Pancreas (tissue), 10 donors: Measurements from ENCODE around the gene ATF4. TPM values are rescaled to one million over a fixed set of nuclear protein-coding genes. Genes with fewer than 3 reads are reported as not detected.

Source experiments
- ATAC-seq, 4 donors: fragments of 200-7000 bp; cut with Tn5 transposase; one replicate each; pipeline versions ENCODE4 v1.8.0 to v1.9.1; 2020; ENCODE audit warnings: mild to moderate bottlenecking in 4 of 4, moderate library complexity in 4 of 4
- DNase-seq, 6 donors: peaks; one replicate each; pipeline ENCODE4 v3.0.0-alpha.2; 2020
- FAIRE-seq: peaks from 2 replicates; lab custom pipeline; 2012; peaks lifted over from hg19 to GRCh38; lab: Jason Lieb, UNC
- H3K27ac ChIP-seq, 4 donors: fragments of 200-600 bp; sonication (generic); 1 replicate in 3 of 4; 2 replicates in 1 of 4; pipeline versions ENCODE4 v1.5.0 to v1.8.0; 2020
- H3K27me3 ChIP-seq, 4 donors: fragments of 200-600 bp; one replicate each; pipeline ENCODE4 v1.8.0; 2021
- H3K36me3 ChIP-seq, 3 donors: fragments of 200-600 bp; sonication (generic) in 1 of 3; one replicate each; pipeline versions ENCODE4 v1.5.0 to v1.8.0; 2020 to 2021
- H3K4me1 ChIP-seq, 3 donors: fragments of 200-600 bp; one replicate each; pipeline ENCODE4 v1.8.0; 2021
- H3K4me3 ChIP-seq, 4 donors: fragments of 200-600 bp; sonication (generic) in 2 of 4; one replicate each; pipeline versions ENCODE4 v1.5.0 to v1.8.0; 2020 to 2021
- H3K9me3 ChIP-seq, 4 donors: fragments of 200-600 bp; one replicate each; pipeline ENCODE4 v1.8.0; 2021
- CTCF ChIP-seq, 4 donors: fragments of 200-600 bp; sonication (generic) in 3 of 4; IDR thresholded peaks; one replicate each; pipeline versions ENCODE4 v1.5.0 to v1.8.0; 2021; ENCODE audit warnings: antibody characterized with exemption in 4 of 4
- WGBS, 2 donors: extraction: QIAGEN DNeasy Blood & Tissue Kit; methylation state at CpG; one replicate each; pipeline ENCODE4 v1.1.7; 2013; 5-methylcytosine and 5-hydroxymethylcytosine counted together
- intact Hi-C, 3 donors: fragments of 100-400 bp; cut with DNase I; formaldehyde crosslinking; loops; one replicate each; pipeline versions ENCODE4 v1.11.1 to v1.14.2; 2022
- polyA plus RNA-seq, 2 donors: library from polyadenylated mRNA; stranded (reverse); fragments of 200-250 nt; gene quantifications; one replicate each; pipeline ENCODE4 v1.2.3, GENCODE V29; 2013
- total RNA-seq, 6 donors: library from RNA; stranded (reverse); fragmentation: NEBNext Ultra II Directional in 4 of 6; extraction: Animal tissue kit (Norgen Biotek cat#: 25700) in 4 of 6; gene quantifications; one replicate each; pipeline versions ENCODE4 v1.2.1 to v1.2.4, GENCODE V29; 2021 to 2023
- donor health status: healthy with polysubstance abuse.
- donor health status: DM: no; HTN: no; CAD: no; lungs with moderate emphysema.
- donor health status: DM: no; HTN: no; CAD: no.
- donor health status: control.
- donor health status: control.
- donor health status: Bipolar disorder and iron deficiency.
- donor health status: DM: yes; HTN: yes; CAD: no.
- donor health status: DM: no; HTN: no; CAD: no.
- donor health status: DM: no; HTN: no; CAD: no.
- donor health status: DM: yes; HTN: yes; CAD: no.

ATF4 gene
- total and polyA plus RNA-seq, 8 donors, result 155 to 472 (median 258) TPM

GRCh38 chr22:39515266-39516050 is 4.9 kb upstream of the ATF4 start:
- Histone ChIP-seq H3K9me3 (no peaks in the 10 kb centered on the region), H3K4me3 (no peak overlapping the region), H3K27me3 (no peaks in the 10 kb centered on the region), H3K4me1 (peaks cover 0 to 10% (median 7%) of the 10 kb centered on the region in 3 donors), H3K36me3 (peaks cover 6 to 43% (median 33%) of the 10 kb centered on the region in 3 donors), H3K27ac (no peak overlapping the region)
- DNase-seq (no peak), FAIRE-seq (no peak), ATAC-seq (no peak)
- no peak for TF ChIP-seq CTCF (IDR thresholded peaks at IDR 0.05)
- WGBS, 2 donors, result 83 to 89% methylated on average over 12 of the region's 12 CpGs
- intact Hi-C loops, result no loop called here

GRCh38 chr22:39517470-39517869 is 2.9 kb upstream of the ATF4 start:
- no peaks in the 10 kb centered on the region for H3K27me3 ChIP-seq
- H3K27ac ChIP-seq, result no peak overlapping the region
- DNase-seq (no peak), FAIRE-seq (no peak), ATAC-seq (no peak)
- H3K4me1 ChIP-seq, result peaks cover 0 to 10% (median 7%) of the 10 kb centered on the region in 3 donors
- no peaks in the 10 kb centered on the region for H3K9me3 ChIP-seq
- H3K4me3 ChIP-seq, result no peak overlapping the region
- no peak for TF ChIP-seq CTCF (IDR thresholded peaks at IDR 0.05)
- peaks cover 10 to 40% (median 34%) of the 10 kb centered on the region in 3 donors for H3K36me3 ChIP-seq
- intact Hi-C loops, result no loop called here
- 53 to 60% methylated on average over 3 of the region's 3 CpGs for WGBS, 2 donors

- Histone ChIP-seq H3K27ac (peak overlapping the region in 1 of 4 donors; percentile 97), H3K4me1 (peaks cover 0 to 16% (median 7%) of the 10 kb centered on the region in 3 donors), H3K27me3 (no peaks in the 10 kb centered on the region), H3K4me3 (no peak overlapping the region), H3K9me3 (no peaks in the 10 kb centered on the region), H3K36me3 (peaks cover 7 to 41% (median 34%) of the 10 kb centered on the region in 3 donors)
- no peak for ATAC-seq
- intact Hi-C loops, result no loop called here
- FAIRE-seq, result no peak
- 45 to 55% methylated on average over 5 of the region's 5 CpGs for WGBS, 2 donors
- no peak for DNase-seq
- TF ChIP-seq CTCF (IDR thresholded peaks at IDR 0.05), result no peak
Measured at GRCh38 chr22:39518144-39518786, 2.1 kb upstream of the ATF4 start.

GRCh38 chr22:39518996-39519680 is 1.2 kb upstream of the ATF4 start:
- peak overlapping the region; percentile 97 to 100 (median 99) for H3K4me3 ChIP-seq
- no peak for TF ChIP-seq CTCF (IDR thresholded peaks at IDR 0.05)
- intact Hi-C loops, result no loop called here
- H3K27me3 ChIP-seq, result no peaks in the 10 kb centered on the region
- peaks cover 4 to 36% (median 25%) of the 10 kb centered on the region in 3 donors for H3K36me3 ChIP-seq
- peak in 2 of 6 donors; percentile 29 to 60 for DNase-seq
- ATAC-seq, result peak in 1 of 4 donors; percentile 2
- H3K4me1 ChIP-seq, result peaks cover under 1 to 22% (median 7%) of the 10 kb centered on the region in 3 donors
- H3K9me3 ChIP-seq, result no peaks in the 10 kb centered on the region
- 9% methylated on average over 24 of the region's 24 CpGs for WGBS, 2 donors
- H3K27ac ChIP-seq, result peak overlapping the region; percentile 94 to 99 (median 97)
- no peak for FAIRE-seq
